K562 (cell line): ENCODE measurements around the gene RNF224. TPM values are rescaled to one million over a fixed set of nuclear protein-coding genes. Genes with fewer than 3 reads are reported as not detected.
A peak's percentile ranks its signal among the peaks of the same experiment; 100 is the strongest.

Source experiments
- CBX2 ChIP-seq: fragments of 200-600 bp; sonication (generic); IDR thresholded peaks from one replicate; pipeline ENCODE4 v1.6.1; 2012; ENCODE audit warnings: mild to moderate bottlenecking, low read length, inconsistent platforms; ENCODE audit not compliant: insufficient read depth, poor library complexity, severe bottlenecking
- ELK3 ChIP-seq: fragments of 450-650 bp; formaldehyde crosslinking; IDR thresholded peaks from 2 replicates; pipeline ENCODE4 v1.4.0; 2020; ENCODE audit warnings: mild to moderate bottlenecking
- ETV6 ChIP-seq, 3 experiments: fragments of 150-350 bp in 1 of 3; sonication (generic) in 1 of 3; formaldehyde crosslinking in 1 of 3; IDR thresholded peaks; 2 replicates each; pipeline versions ENCODE4 v1.6.1 to v1.8.0; 2014 to 2022; ENCODE audit warnings: borderline replicate concordance in 2 of 3, low read depth in 2 of 3, antibody characterized with exemption in 1 of 3, low read length in 1 of 3, mild to moderate bottlenecking in 1 of 3, missing genetic modification reagents in 1 of 3
- HDAC8 ChIP-seq: fragments of 450-650 bp; IDR thresholded peaks from 2 replicates; pipeline ENCODE4 v1.6.1; 2016; ENCODE audit warnings: mild to moderate bottlenecking, missing genetic modification characterization, moderate library complexity, missing compliant biosample characterization
- IRF2 ChIP-seq: sonication (generic); formaldehyde crosslinking; IDR thresholded peaks from 2 replicates; pipeline ENCODE4 v1.8.1; 2022; ENCODE audit warnings: mild to moderate bottlenecking, missing genetic modification reagents
- MEF2D ChIP-seq: conservative IDR thresholded peaks from 2 replicates; pipeline ENCODE4 v1.6.1; 2016; ENCODE audit warnings: low read depth, missing genetic modification characterization, missing compliant biosample characterization
- MTA1 ChIP-seq: fragments of 450-650 bp; IDR thresholded peaks from 2 replicates; pipeline ENCODE4 v1.6.1; 2017; ENCODE audit warnings: borderline replicate concordance
- POLR3A ChIP-seq: IDR thresholded peaks from 2 replicates; pipeline ENCODE4 v1.6.1; 2011; ENCODE audit warnings: borderline replicate concordance, mild to moderate bottlenecking, moderate library complexity; ENCODE audit not compliant: insufficient read length, insufficient read depth; ENCODE audit errors: extremely low read depth
- ZKSCAN8 ChIP-seq: fragments of 200-800 bp; sonication (Bioruptor generic); IDR thresholded peaks from 2 replicates; pipeline ENCODE4 v1.6.1; 2016; ENCODE audit warnings: missing genetic modification characterization, missing compliant biosample characterization
- ZNF431 ChIP-seq: sonication (generic); formaldehyde crosslinking; IDR thresholded peaks from 2 replicates; pipeline ENCODE4 v1.8.0; 2022; ENCODE audit warnings: mild to moderate bottlenecking, missing genetic modification reagents
- ZNF778 ChIP-seq: fragments of 450-650 bp; formaldehyde crosslinking; IDR thresholded peaks from 2 replicates; pipeline ENCODE4 v1.4.0; 2020; ENCODE audit warnings: mild to moderate bottlenecking, moderate library complexity
- polyA plus RNA-seq, 8 experiments: library from polyadenylated mRNA; depleted of rRNA in 4 of 8; stranded (reverse) in 5 of 8; unstranded in 3 of 8; fragments of >200 nt; fragmentation: Nextera tagmentation in 2 of 8; fragmentation: Illumina TruSeq in 1 of 8; extraction: Ambion mirVana in 2 of 8; extraction: Trizol in 1 of 8; gene quantifications; 2 replicates each; pipeline versions ENCODE4 v1.2.1 to v1.2.3, GENCODE V29; 2011 to 2014; ENCODE audit warnings: inconsistent platforms in 1 of 8, missing spikeins in 1 of 8
- total RNA-seq, 7 experiments: library from RNA; depleted of rRNA in 6 of 7; stranded (reverse); fragments of >200 nt in 6 of 7; fragmentation: Illumina TruSeq in 2 of 7; extraction: Trizol in 2 of 7; gene quantifications; 2 replicates each; pipeline versions ENCODE4 v1.2.1 to v1.2.3, GENCODE V29; 2011 to 2021; ENCODE audit warnings: low replicate concordance in 1 of 7
- TF ChIP-seq, protein P1 (sequence below): fragments of 450-650 bp; IDR thresholded peaks from 2 replicates; pipeline ENCODE4 v1.6.1; 2016; ENCODE audit warnings: missing biosample characterization, missing genetic modification characterization
- TF ChIP-seq, protein P2 (sequence below): IDR thresholded peaks from 2 replicates; pipeline ENCODE4 v1.6.1; 2012; ENCODE audit warnings: low read depth, low read length, improper control_type of control experiment, borderline replicate concordance
- TF ChIP-seq, protein P3 (sequence below), 2 experiments: fragments of 450-650 bp; IDR thresholded peaks; 2 replicates each; pipeline ENCODE4 v1.6.1; 2018; ENCODE audit warnings: mild to moderate bottlenecking in 2 of 2, low read depth in 1 of 2; ENCODE audit not compliant: partially characterized antibody in 2 of 2
- TF ChIP-seq, protein P4 (sequence below): fragments of 200-800 bp; sonication (Bioruptor generic); IDR thresholded peaks from 2 replicates; pipeline ENCODE4 v1.6.1; 2017; ENCODE audit warnings: missing genetic modification characterization, missing compliant biosample characterization

The RNF224 gene
- total and polyA plus RNA-seq, 9 of the 15 experiments (the other 6 are each of a cell fraction or from before 2014, with no cell fraction given): not detected

- TF ChIP-seq, protein P1, sequence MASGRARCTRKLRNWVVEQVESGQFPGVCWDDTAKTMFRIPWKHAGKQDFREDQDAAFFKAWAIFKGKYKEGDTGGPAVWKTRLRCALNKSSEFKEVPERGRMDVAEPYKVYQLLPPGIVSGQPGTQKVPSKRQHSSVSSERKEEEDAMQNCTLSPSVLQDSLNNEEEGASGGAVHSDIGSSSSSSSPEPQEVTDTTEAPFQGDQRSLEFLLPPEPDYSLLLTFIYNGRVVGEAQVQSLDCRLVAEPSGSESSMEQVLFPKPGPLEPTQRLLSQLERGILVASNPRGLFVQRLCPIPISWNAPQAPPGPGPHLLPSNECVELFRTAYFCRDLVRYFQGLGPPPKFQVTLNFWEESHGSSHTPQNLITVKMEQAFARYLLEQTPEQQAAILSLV (tag): no peak
- TF ChIP-seq, protein P2, sequence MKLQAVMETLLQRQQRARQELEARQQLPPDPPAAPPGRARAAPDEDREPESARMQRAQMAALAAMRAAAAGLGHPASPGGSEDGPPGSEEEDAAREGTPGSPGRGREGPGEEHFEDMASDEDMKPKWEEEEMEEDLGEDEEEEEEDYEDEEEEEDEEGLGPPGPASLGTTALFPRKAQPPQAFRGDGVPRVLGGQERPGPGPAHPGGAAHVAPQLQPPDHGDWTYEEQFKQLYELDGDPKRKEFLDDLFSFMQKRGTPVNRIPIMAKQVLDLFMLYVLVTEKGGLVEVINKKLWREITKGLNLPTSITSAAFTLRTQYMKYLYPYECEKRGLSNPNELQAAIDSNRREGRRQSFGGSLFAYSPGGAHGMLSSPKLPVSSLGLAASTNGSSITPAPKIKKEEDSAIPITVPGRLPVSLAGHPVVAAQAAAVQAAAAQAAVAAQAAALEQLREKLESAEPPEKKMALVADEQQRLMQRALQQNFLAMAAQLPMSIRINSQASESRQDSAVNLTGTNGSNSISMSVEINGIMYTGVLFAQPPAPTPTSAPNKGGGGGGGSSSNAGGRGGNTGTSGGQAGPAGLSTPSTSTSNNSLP: no peak
- TF ChIP-seq IRF2 (CRISPR knock-in tag): no peak
- TF ChIP-seq ETV6 (IDR thresholded peaks at IDR 0.05; ENCODE audit: borderline replicate concordance in 1 of 2, low read depth in 2 of 2, low read length in 1 of 2): no peak
- TF ChIP-seq ETV6 (CRISPR knock-in tag; IDR thresholded peaks at IDR 0.05; ENCODE audit: borderline replicate concordance): no peak
- TF ChIP-seq, protein P3, sequence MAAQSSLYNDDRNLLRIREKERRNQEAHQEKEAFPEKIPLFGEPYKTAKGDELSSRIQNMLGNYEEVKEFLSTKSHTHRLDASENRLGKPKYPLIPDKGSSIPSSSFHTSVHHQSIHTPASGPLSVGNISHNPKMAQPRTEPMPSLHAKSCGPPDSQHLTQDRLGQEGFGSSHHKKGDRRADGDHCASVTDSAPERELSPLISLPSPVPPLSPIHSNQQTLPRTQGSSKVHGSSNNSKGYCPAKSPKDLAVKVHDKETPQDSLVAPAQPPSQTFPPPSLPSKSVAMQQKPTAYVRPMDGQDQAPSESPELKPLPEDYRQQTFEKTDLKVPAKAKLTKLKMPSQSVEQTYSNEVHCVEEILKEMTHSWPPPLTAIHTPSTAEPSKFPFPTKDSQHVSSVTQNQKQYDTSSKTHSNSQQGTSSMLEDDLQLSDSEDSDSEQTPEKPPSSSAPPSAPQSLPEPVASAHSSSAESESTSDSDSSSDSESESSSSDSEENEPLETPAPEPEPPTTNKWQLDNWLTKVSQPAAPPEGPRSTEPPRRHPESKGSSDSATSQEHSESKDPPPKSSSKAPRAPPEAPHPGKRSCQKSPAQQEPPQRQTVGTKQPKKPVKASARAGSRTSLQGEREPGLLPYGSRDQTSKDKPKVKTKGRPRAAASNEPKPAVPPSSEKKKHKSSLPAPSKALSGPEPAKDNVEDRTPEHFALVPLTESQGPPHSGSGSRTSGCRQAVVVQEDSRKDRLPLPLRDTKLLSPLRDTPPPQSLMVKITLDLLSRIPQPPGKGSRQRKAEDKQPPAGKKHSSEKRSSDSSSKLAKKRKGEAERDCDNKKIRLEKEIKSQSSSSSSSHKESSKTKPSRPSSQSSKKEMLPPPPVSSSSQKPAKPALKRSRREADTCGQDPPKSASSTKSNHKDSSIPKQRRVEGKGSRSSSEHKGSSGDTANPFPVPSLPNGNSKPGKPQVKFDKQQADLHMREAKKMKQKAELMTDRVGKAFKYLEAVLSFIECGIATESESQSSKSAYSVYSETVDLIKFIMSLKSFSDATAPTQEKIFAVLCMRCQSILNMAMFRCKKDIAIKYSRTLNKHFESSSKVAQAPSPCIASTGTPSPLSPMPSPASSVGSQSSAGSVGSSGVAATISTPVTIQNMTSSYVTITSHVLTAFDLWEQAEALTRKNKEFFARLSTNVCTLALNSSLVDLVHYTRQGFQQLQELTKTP (IDR thresholded peaks at IDR 0.05; ENCODE audit: low read depth in 1 of 2, partially characterized antibody in 2 of 2): no peak
- TF ChIP-seq ELK3 (CRISPR knock-in tag): no peak
- no peak for TF ChIP-seq ZNF778
- TF ChIP-seq, protein P4, sequence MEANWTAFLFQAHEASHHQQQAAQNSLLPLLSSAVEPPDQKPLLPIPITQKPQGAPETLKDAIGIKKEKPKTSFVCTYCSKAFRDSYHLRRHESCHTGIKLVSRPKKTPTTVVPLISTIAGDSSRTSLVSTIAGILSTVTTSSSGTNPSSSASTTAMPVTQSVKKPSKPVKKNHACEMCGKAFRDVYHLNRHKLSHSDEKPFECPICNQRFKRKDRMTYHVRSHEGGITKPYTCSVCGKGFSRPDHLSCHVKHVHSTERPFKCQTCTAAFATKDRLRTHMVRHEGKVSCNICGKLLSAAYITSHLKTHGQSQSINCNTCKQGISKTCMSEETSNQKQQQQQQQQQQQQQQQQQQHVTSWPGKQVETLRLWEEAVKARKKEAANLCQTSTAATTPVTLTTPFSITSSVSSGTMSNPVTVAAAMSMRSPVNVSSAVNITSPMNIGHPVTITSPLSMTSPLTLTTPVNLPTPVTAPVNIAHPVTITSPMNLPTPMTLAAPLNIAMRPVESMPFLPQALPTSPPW (CRISPR knock-in tag): peak; percentile 54; the same call in 1 of the 2 replicates
- no peak for TF ChIP-seq ZKSCAN8
- TF ChIP-seq HDAC8 (tag): no peak
- no peak for TF ChIP-seq POLR3A
- TF ChIP-seq MEF2D: no peak
- TF ChIP-seq MTA1: peak; percentile 98
- no peak for TF ChIP-seq ZNF431 (CRISPR knock-in tag)
- no peak for TF ChIP-seq CBX2
Measured at GRCh38 chr9:137205126-137206069, 21.9 kb upstream of the RNF224 start, which contains the start of the genes NDOR1 and TMEM203 (continued).
